Measurements from ENCODE around the gene POU2F3. TPM values are rescaled to one million over a fixed set of nuclear protein-coding genes. Genes with fewer than 3 reads are reported as not detected.

POU2F3 gene
- total RNA-seq, 1 donor from 2014 or later = 1.4 TPM

DNA sequence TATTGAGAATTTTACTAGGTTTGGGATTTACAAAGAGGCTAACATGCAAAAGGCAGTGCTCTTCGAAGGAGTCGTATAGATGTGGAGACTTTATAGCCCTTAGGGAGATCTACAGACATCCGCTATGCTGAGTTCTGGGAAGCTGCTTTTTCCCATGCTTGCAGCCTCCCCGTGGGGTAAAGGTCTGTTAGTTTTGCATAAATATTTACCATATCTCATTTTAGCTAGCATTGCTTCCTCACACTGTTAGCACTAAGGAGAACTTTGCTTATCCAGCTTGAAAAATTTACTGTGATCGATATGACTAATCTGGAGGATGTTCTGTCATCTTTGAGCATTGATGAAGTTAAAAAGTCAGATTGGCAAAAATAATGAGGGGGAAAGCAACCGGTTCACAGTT, 114.8 kb downstream of the POU2F3 start:
- no peak for TF ChIP-seq CTCF (conservative IDR thresholded peaks at IDR 0.05; ENCODE audit: low read depth, low read length)
- H3K4me3 ChIP-seq (ENCODE audit: low read depth, low read length) = no peak overlapping the region
- no peak for DNase-seq (ENCODE audit: low read depth)

DNA sequence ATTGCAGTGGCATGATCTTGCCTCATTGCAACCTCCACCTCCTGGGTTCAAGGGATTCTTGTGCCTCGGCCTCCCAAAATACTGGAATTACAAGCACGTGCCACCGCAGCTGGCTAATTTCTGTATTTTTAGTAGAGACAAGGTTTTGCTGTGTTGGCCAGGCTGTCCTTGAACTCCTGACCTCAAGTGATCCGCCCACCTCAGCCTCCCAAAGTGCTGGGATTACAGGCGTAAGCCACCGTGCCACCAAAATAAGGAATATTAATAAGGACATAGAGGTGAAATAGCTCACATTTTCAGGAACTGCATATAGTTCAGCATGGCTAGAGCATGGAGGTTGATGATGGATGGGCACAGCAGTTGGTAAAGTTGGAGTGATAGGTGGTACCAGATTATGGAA, 117.7 kb downstream of the POU2F3 start:
- DNase-seq (ENCODE audit: low read depth) = no peak
- no peak for TF ChIP-seq CTCF (conservative IDR thresholded peaks at IDR 0.05; ENCODE audit: low read depth, low read length)
- no peak overlapping the region for H3K4me3 ChIP-seq (ENCODE audit: low read depth, low read length)

DNA sequence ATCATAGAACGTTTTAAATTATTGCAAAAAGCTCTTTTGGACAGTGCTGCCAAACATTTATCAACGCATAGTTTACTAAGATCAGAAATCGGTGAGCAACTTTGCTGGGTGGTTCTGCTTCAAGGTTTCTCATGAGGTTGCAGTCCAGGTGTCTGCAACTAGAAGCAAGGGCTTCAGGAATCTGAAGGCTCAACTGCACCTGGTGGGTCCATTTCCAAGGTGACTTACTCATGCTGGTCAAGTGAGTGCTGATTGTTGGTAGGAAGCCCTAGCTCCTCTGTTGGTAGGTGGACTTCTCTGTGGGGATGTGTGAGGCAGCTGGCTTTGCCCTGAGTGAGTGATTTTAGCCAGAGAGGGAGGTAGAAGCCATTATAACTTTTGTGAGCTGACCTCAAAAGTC, 118.8 kb downstream of the POU2F3 start:
- no peak for DNase-seq (ENCODE audit: low read depth)
- TF ChIP-seq CTCF (conservative IDR thresholded peaks at IDR 0.05; ENCODE audit: low read depth, low read length) = no peak

GRCh38 chr11:120363436-120363835, 123.5 kb downstream of the POU2F3 start:
- no peak for DNase-seq (ENCODE audit: low read depth)
- TF ChIP-seq CTCF (conservative IDR thresholded peaks at IDR 0.05; ENCODE audit: low read depth, low read length) = no peak
- no peak overlapping the region for H3K4me3 ChIP-seq (ENCODE audit: low read depth, low read length)

More for the DNA sequence above, 118.8 kb downstream of the POU2F3 start:
- no peak overlapping the region for H3K4me3 ChIP-seq (ENCODE audit: low read depth, low read length)

DNA sequence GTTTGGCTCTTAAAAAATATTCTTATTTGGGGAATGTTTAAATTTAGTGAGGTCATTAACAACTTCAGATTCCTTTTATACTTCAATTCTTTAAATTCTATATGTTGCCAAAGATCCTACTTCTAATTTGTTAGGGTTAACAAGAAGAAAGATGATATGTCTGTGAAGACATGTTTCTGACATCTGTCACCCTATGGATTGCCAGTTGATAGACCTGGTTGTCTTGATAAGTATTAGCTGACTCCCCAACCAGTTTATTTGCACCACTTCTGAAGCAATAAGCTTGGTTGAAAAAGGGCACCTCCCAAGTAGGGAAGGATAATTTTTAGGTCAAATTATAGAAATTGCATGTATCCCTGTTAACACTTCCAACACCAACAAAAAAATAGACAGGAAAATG, 125.6 kb downstream of the POU2F3 start:
- no peak for TF ChIP-seq CTCF (conservative IDR thresholded peaks at IDR 0.05; ENCODE audit: low read depth, low read length)
- no peak overlapping the region for H3K4me3 ChIP-seq (ENCODE audit: low read depth, low read length)
- no peak for DNase-seq (ENCODE audit: low read depth)

Other genes with a start within 250 kb of the POU2F3 start
- 0.22 TPM in 1 of 2 replicates, not detected in the other for gene TRIM29, start 102.0 kb upstream of the POU2F3 start, total RNA-seq
- gene OAF, start 29.1 kb upstream of the POU2F3 start, total RNA-seq = 36.2 and 39.4 TPM in 2 replicates
- gene TLCD5, start 85.2 kb downstream of the POU2F3 start, total RNA-seq = 4.7 and 23.1 TPM in 2 replicates
- 29.4 and 36.5 TPM in 2 replicates for gene ARHGEF12, start 96.3 kb downstream of the POU2F3 start, total RNA-seq

Data from epithelial cell of proximal tubule (primary cell).